Sigmoid colon (tissue), 7 donors: ENCODE measurements around the gene PPP1R26. TPM values are rescaled to one million over a fixed set of nuclear protein-coding genes. Genes with fewer than 3 reads are reported as not detected.
"Not testable (repeated sequence)": the region's sequence is repeated elsewhere in the genome, so short reads cannot be mapped to it uniquely, and the experiment has no call there.

Experiments used
- DNase-seq: peaks from one replicate; pipeline ENCODE4 v3.0.0-alpha.2; 2019
- H3K27ac ChIP-seq, 4 donors: fragments of 200-600 bp; sonication (generic); one replicate each; pipeline ENCODE4 v1.5.1; 2016 to 2019; ENCODE audit warnings: mild to moderate bottlenecking in 1 of 4
- H3K27me3 ChIP-seq, 3 donors: fragments of 200-600 bp; sonication (generic); one replicate each; pipeline ENCODE4 v1.5.1; 2019; ENCODE audit warnings: mild to moderate bottlenecking in 1 of 3
- H3K36me3 ChIP-seq, 4 donors: fragments of 200-600 bp; sonication (generic); one replicate each; pipeline ENCODE4 v1.5.1; 2016 to 2019
- H3K4me1 ChIP-seq, 4 donors: fragments of 200-600 bp; sonication (generic); one replicate each; pipeline ENCODE4 v1.5.1; 2017 to 2019
- H3K4me3 ChIP-seq, 4 donors: fragments of 200-600 bp; sonication (generic); one replicate each; pipeline ENCODE4 v1.5.1; 2017 to 2019; ENCODE audit warnings: mild to moderate bottlenecking in 2 of 4, moderate library complexity in 1 of 4
- H3K9me3 ChIP-seq, 4 donors: fragments of 200-600 bp in 3 of 4; sonication (generic) in 3 of 4; one replicate each; pipeline versions ENCODE4 v1.5.1 to v1.6.1; 2013 to 2019
- EP300 ChIP-seq, 4 donors: sonication (generic); formaldehyde crosslinking; IDR thresholded peaks; one replicate each; pipeline ENCODE4 v1.6.1; 2017; ENCODE audit warnings: antibody characterized with exemption in 4 of 4
- POLR2A ChIP-seq, 2 donors: fragments of 450-650 bp; IDR thresholded peaks; one replicate each; pipeline ENCODE4 v1.6.1; 2016; ENCODE audit warnings: antibody characterized with exemption in 2 of 2, mild to moderate bottlenecking in 2 of 2, moderate library complexity in 2 of 2
- POLR2AphosphoS5 ChIP-seq, 4 donors: sonication (generic); formaldehyde crosslinking; IDR thresholded peaks; one replicate each; pipeline ENCODE4 v1.6.1; 2017; ENCODE audit warnings: antibody characterized with exemption in 4 of 4
- WGBS, 2 donors: extraction: QIAGEN DNeasy Blood & Tissue Kit; methylation state at CpG; one replicate each; pipeline ENCODE4 v1.1.7; 2013; 5-methylcytosine and 5-hydroxymethylcytosine counted together
- intact Hi-C: fragments of 100-400 bp; cut with DNase I; formaldehyde crosslinking; loops from one replicate; pipeline ENCODE4 v1.15.1; 2023
- polyA plus RNA-seq, 3 donors: library from polyadenylated mRNA; stranded (reverse); fragments of 200-250 nt; gene quantifications; one replicate each; pipeline ENCODE4 v1.2.3, GENCODE V29; 2013
- total RNA-seq, 4 donors: library from RNA; depleted of rRNA; stranded (reverse); fragments of >200 nt; gene quantifications; one replicate each; pipeline ENCODE4 v1.1.0, GENCODE V29; 2016
- TF ChIP-seq, protein P1 (sequence below), 4 experiments: fragments of 450-650 bp in 3 of 4; fragments of 200-600 bp in 1 of 4; IDR thresholded peaks; one replicate each; pipeline ENCODE4 v1.5.1; 2016 to 2019; ENCODE audit warnings: antibody characterized with exemption in 4 of 4, mild to moderate bottlenecking in 3 of 4, moderate library complexity in 2 of 4
- donor health status: healthy with polysubstance abuse.
- donor health status: Bipolar disorder and iron deficiency.
- donor health status: healthy.

PPP1R26 gene, protein sequence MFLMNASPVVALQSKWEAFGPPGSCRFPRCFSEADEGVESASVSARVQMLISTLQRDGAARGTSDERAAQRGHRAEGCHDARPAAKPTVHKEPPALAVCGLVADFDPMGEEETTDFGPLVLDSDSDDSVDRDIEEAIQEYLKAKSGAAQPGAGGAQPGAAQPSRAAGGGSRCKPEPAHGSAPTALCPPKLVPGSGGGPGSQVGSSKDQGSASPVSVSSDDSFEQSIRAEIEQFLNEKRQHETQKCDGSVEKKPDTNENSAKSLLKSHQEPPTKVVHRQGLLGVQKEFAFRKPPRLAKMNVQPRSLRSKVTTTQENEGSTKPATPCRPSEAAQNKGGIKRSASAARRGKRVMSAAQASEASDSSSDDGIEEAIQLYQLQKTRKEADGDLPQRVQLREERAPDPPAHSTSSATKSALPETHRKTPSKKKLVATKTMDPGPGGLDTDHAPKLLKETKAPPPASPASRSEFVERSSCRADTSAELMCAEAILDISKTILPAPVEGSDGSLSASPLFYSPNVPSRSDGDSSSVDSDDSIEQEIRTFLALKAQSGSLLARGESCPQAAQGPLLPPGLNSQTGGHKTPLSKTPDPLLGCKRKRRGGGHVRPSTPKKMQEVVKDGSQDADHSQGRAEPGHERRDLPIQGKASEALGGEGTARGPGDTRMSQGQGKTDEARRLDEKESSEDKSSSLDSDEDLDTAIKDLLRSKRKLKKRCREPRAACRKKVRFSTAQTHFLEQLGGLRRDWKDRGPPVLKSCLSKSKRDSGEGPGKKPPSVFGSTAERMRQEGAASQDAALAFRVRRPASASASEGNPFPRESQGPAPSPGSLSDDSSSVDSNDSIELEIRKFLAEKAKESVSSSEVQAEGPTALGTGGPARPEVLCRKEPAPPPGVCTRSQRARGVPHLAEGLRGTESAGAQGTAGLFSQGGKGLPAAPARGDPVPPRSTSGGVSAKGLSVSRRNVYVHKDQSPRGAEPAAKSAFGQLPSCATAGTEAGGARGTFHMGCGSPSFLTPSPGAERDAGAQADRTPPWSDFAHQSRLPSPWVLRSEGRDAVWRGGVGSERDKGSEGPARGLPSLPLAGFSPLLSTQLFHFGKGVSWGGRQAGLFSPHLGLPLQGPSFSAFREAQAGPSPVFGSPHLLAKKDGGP (N-terminal part only)
- total RNA-seq, result 10 to 100 TPM in 1 of 4 donors, 1 to 10 TPM in 3; 8.8 to 12.7 (median 9.8) TPM
- polyA plus RNA-seq, result 10 to 100 TPM in 1 of 3 donors, 1 to 10 TPM in 2; 4.8 to 10.9 (median 5.3) TPM

DNA sequence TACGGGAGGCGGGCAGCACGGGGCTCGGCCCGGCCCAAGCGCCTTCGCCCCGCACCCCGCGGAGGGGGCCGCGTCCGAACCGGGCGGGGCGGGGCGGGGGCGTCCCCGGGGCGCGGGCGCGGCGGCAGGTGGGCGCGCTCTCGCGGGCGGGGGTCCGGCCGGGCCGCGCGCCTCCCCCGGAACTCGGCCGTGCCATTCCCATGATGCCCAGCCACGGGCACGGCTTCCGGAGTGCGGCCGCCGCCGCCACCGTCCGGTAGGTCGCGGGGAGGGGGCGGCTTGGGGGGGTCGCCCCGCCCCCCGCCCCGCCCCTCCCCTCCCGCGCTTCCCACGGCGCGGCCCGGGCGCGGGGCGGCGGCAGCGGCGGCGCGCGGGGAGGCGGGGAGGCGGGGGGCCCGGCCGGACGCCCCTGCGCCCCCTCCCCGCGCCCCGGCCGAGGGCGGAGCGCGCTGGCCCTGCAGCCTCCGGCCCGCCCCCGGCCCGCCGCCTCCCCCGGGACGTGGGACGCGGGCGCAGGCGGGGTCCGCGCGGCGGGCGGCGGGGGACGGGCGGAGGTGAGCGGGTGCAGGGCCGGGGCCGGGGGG, at the start of gene PPP1R26:
Gene PPP1R26 (plus strand): TSS at position 314 of the 584 bp plus-strand sequence. CDS start 4,729 bp downstream, outside the sequence.
- Histone ChIP-seq H3K4me1 (peaks cover 0 to 20% (median 13%) of the 10 kb centered on the region in 4 donors), H3K4me3 (peak within 1 kb of the TSS; percentile 54 to 86 (median 76)), H3K27ac (peak within 1 kb of the TSS; percentile 70 to 80 (median 72)), H3K36me3 (peaks cover 0 to 12% (median 7%) of the 10 kb centered on the region in 4 donors), H3K27me3 (no peaks in the 10 kb centered on the region), H3K9me3 (no peaks in the 10 kb centered on the region)
- no peak for DNase-seq
- 1% methylated on average over 102 to 103 of the region's 103 CpGs for WGBS, 2 donors
- intact Hi-C loops, result loop anchor here (2.0 kb wide), 1 partner anchor 19 kb away; a partner anchor contains a TSS
- no peak for TF ChIP-seq POLR2AphosphoS5 (IDR thresholded peaks at IDR 0.05)
- TF ChIP-seq POLR2A (IDR thresholded peaks at IDR 0.05), result no peak
- TF ChIP-seq, protein P1, sequence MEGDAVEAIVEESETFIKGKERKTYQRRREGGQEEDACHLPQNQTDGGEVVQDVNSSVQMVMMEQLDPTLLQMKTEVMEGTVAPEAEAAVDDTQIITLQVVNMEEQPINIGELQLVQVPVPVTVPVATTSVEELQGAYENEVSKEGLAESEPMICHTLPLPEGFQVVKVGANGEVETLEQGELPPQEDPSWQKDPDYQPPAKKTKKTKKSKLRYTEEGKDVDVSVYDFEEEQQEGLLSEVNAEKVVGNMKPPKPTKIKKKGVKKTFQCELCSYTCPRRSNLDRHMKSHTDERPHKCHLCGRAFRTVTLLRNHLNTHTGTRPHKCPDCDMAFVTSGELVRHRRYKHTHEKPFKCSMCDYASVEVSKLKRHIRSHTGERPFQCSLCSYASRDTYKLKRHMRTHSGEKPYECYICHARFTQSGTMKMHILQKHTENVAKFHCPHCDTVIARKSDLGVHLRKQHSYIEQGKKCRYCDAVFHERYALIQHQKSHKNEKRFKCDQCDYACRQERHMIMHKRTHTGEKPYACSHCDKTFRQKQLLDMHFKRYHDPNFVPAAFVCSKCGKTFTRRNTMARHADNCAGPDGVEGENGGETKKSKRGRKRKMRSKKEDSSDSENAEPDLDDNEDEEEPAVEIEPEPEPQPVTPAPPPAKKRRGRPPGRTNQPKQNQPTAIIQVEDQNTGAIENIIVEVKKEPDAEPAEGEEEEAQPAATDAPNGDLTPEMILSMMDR (IDR thresholded peaks at IDR 0.05), result no peak
- no peak for TF ChIP-seq EP300 (IDR thresholded peaks at IDR 0.05)

DNA sequence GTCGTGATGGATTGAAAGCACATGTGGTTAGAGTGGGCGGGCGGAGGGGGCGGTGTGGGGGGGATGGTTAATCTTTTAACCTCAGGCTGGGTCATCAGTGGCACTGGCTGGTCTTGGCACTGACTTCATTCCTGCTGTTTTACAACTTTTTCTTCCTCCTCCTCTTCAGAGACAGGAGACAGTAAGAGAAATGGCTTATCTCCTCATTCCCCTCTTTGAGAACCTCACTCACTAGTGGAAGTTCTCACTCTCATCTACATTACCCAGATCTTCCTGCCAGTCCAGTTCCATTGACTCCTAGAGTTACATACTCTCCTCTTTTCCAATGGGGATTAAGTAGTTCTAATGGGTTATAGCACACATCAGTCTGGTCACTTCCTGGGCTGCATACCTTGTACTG, 42.3 kb upstream of the PPP1R26 start:
- H3K27me3 ChIP-seq, result peaks cover 0 to under 1% (median 0%) of the 10 kb centered on the region in 3 donors
- no peak for DNase-seq
- intact Hi-C loops, result no loop called here

DNA sequence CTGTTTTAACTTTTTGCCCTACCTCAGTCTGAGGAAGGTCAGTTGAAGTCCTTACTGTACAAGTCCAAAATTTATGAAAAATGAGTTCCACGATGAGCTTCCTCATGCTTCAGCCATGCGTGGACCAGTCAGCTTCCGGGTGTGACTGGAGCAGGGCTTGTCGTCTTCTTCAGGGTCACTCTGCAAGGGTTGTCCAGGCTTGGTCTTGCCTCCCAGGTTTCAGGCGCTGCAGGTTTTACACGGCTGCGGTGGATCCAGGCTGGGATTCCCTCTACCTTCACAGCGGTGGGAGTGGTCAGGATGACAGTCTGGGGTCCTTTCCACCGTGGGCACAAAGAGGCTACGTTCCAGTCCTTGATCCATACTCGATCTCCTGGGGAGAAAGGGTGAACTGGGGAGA, 41.9 kb upstream of the PPP1R26 start:
- H3K27me3 ChIP-seq, DNase-seq, H3K4me1 ChIP-seq, H3K36me3 ChIP-seq, H3K4me3 ChIP-seq, H3K9me3 ChIP-seq, H3K27ac ChIP-seq, intact Hi-C loops: not testable (repeated sequence)
- 92 to 96% methylated on average over 11 of the region's 11 CpGs for WGBS, 2 donors

More for the DNA sequence above, 42.3 kb upstream of the PPP1R26 start:
- TF ChIP-seq POLR2AphosphoS5 (IDR thresholded peaks at IDR 0.05) (no peak), EP300 (IDR thresholded peaks at IDR 0.05) (no peak), POLR2A (IDR thresholded peaks at IDR 0.05) (no peak)
- TF ChIP-seq, protein P1 (IDR thresholded peaks at IDR 0.05), result no peak
- WGBS, 2 donors, result 91 to 92% methylated on average over 4 of the region's 4 CpGs
- no peak overlapping the region for H3K4me3 ChIP-seq
- H3K9me3 ChIP-seq, result peaks cover 0 to 2% (median 0%) of the 10 kb centered on the region in 4 donors
- H3K4me1 ChIP-seq, result no peaks in the 10 kb centered on the region
- no peaks in the 10 kb centered on the region for H3K36me3 ChIP-seq
- no peak overlapping the region for H3K27ac ChIP-seq

DNA sequence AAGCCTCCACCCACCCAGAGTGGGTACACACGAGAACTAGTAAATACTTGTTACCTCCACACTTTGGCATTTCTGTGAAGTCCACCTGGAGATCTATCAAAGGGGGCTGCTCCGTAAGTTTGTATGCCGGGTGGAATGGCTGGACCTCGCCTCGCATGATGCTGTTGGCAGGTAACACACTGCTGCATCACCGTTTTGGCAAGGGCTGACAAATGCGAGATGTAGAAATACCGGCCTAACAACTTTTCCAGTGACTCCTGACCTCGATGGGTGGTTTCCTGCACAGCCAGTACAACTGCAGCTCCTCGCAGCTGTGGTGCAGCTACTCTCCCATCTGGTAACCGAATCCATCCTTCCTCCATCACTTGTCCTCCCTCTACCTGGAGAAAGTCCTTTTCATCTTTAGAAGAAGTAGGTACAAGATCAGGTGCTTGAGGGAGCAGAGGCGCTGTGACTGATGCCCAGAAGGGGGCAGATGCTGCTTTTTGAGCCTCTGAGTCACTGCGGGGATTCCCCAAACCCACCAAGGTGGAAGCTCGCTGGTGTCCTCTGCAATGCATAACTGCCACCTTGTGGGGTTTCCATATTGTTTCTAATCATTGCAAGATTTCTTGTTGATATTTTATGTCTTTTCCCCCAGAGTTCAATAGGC, 40.9 kb upstream of the PPP1R26 start:
- H3K36me3 ChIP-seq, H3K4me1 ChIP-seq, H3K27ac ChIP-seq, DNase-seq, H3K9me3 ChIP-seq, H3K27me3 ChIP-seq, H3K4me3 ChIP-seq, intact Hi-C loops: not testable (repeated sequence)
- 27 to 64% methylated on average over 14 of the region's 14 CpGs for WGBS, 2 donors

DNA sequence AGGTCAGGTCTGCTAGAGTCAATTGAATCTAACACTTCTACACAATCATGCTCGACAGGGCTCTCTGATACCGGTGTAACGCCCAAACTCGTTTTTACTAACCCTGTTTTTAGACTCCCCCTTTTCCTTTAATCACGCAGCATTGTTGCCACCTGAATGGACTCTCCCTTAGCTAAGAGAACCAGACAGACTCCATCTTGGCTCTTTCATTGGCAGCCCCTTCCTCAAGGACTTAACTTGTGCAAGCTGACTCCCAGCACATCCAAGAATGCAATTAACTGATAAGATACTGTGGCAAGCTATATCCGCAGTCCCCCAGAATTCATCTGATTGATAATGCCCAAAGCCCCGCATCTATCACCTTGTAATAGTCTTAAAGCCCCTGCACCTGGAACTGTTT, 40.1 kb upstream of the PPP1R26 start:
- H3K27ac ChIP-seq, H3K9me3 ChIP-seq, intact Hi-C loops, H3K4me3 ChIP-seq, H3K4me1 ChIP-seq, H3K36me3 ChIP-seq, DNase-seq: not testable (repeated sequence)
- 84 to 88% methylated on average over 7 of the region's 7 CpGs for WGBS, 2 donors
- H3K27me3 ChIP-seq, result peaks cover 0 to 12% (median 0%) of the 10 kb centered on the region in 3 donors
